HG03442 (cell line): ENCODE measurements around the gene RGS4.
A peak's percentile ranks its signal among the peaks of the same experiment; 100 is the strongest.
"Not testable (repeated sequence)": the region's sequence is repeated elsewhere in the genome, so short reads cannot be mapped to it uniquely, and the experiment has no call there.

ENCODE experiments used
- ATAC-seq: cut with Tn5 transposase; IDR thresholded peaks from one replicate; pipeline ENCODE4 v1.9.1; 2021; ENCODE audit warnings: mild to moderate bottlenecking, moderate library complexity; ENCODE audit not compliant: unreplicated experiment

Gene RGS4

GRCh38 chr1:163066686-163067085, 2.5 kb upstream of the RGS4 start:
- no peak for ATAC-seq

GRCh38 chr1:163068716-163069115, 445 bp upstream of the RGS4 start:
- ATAC-seq = no peak

- ATAC-seq = no peak
Observed at GRCh38 chr1:163069655-163070277, 605 bp downstream of the RGS4 start.

GRCh38 chr1:163071405-163072255, 2.5 kb downstream of the RGS4 start:
- ATAC-seq = peak; percentile 84

- ATAC-seq = no peak
Observed at GRCh38 chr1:163072658-163073057, 3.5 kb downstream of the RGS4 start.

- no peak for ATAC-seq
Observed at GRCh38 chr1:163074004-163074403, 4.8 kb downstream of the RGS4 start.

- no peak for ATAC-seq
Observed at GRCh38 chr1:163074716-163075284, 5.6 kb downstream of the RGS4 start.

- no peak for ATAC-seq
Observed at GRCh38 chr1:163076044-163076443, 6.9 kb downstream of the RGS4 start.

- ATAC-seq = no peak
Observed at GRCh38 chr1:163076446-163076845, 7.3 kb downstream of the RGS4 start.

GRCh38 chr1:163076981-163077761, 8.0 kb downstream of the RGS4 start:
- no peak for ATAC-seq

GRCh38 chr1:163082971-163083370, 13.8 kb downstream of the RGS4 start:
- ATAC-seq = no peak

- no peak for ATAC-seq
Observed at GRCh38 chr1:163083690-163084089, 14.5 kb downstream of the RGS4 start.

- ATAC-seq = no peak
Observed at GRCh38 chr1:163084330-163084729, 15.2 kb downstream of the RGS4 start.

- ATAC-seq = no peak
Observed at GRCh38 chr1:163085041-163085903, 16.1 kb downstream of the RGS4 start.

GRCh38 chr1:163085904-163086268, 16.7 kb downstream of the RGS4 start:
- no peak for ATAC-seq

GRCh38 chr1:163089117-163089516, 20.0 kb downstream of the RGS4 start:
- ATAC-seq = not testable (repeated sequence)

GRCh38 chr1:163090321-163090945, 21.3 kb downstream of the RGS4 start:
- ATAC-seq = no peak

- ATAC-seq = no peak
Observed at GRCh38 chr1:163093169-163093568, 24.0 kb downstream of the RGS4 start.

- no peak for ATAC-seq
Observed at GRCh38 chr1:163093579-163093978, 24.4 kb downstream of the RGS4 start.

GRCh38 chr1:163094182-163094581, 25.0 kb downstream of the RGS4 start:
- no peak for ATAC-seq
